DND-41 (cell line): ENCODE results near the gene KLC1.

ENCODE experiments used
- CTCF ChIP-seq: IDR thresholded peaks from 2 replicates; pipeline ENCODE4 v1.5.1; 2012; ENCODE audit warnings: borderline replicate concordance, low read length, moderate library complexity, mild to moderate bottlenecking; ENCODE audit not compliant: poor library complexity, severe bottlenecking; ENCODE audit errors: extremely low read depth
- EZH2 ChIP-seq: IDR thresholded peaks from 3 replicates; pipeline ENCODE4 v1.6.1; 2012; ENCODE audit warnings: borderline replicate concordance, low read depth, mild to moderate bottlenecking, moderate library complexity, low read length, inconsistent platforms; ENCODE audit not compliant: severe bottlenecking

GRCh38 chr14:103621860-103622259 lies 7.2 kb upstream of the KLC1 start:
- TF ChIP-seq EZH2 (no peak), CTCF (no peak)
